HCT116 (cell line): ENCODE measurements around the gene KIF12. TPM values are rescaled to one million over a fixed set of nuclear protein-coding genes. Genes with fewer than 3 reads are reported as not detected.

Experiments used
- ATAC-seq: fragments of 200-7000 bp; cut with Tn5 transposase; 2 replicates; pipeline ENCODE4 v1.9.1; 2020; ENCODE audit warnings: mild to moderate bottlenecking, moderate library complexity
- BruUV-seq: library from RNA; stranded (reverse); fragments of 400-500 nt; replicated peaks from 2 replicates; lab custom pipeline; 2021; lab: Mats Ljungman, UMichigan
- CTCF ChIA-PET: fragments of 300-600 bp; sonication (Branson Sonifier 250); formaldehyde crosslinking; loops from one replicate; lab custom pipeline; 2021; ENCODE audit warnings: antibody characterized with exemption; lab: Charles Lee
- POLR2A ChIA-PET: fragments of 300-600, 350-600 bp; sonication (Branson Sonifier 250); formaldehyde crosslinking; loops from one replicate; lab custom pipeline; 2021; ENCODE audit warnings: antibody characterized with exemption; lab: Charles Lee
- RAD21 ChIA-PET, 2 experiments: fragments of 300-600 bp; sonication (Branson Sonifier 250); formaldehyde crosslinking; loops; one replicate each; lab custom pipeline; 2023; ENCODE audit warnings: low total read pairs in 2 of 2; ENCODE audit not compliant: uncharacterized antibody in 2 of 2, unreplicated experiment in 2 of 2, low non-redundant PET in 1 of 2; lab: Charles Lee
- DNase-seq: peaks from one replicate; pipeline ENCODE4 v3.0.0-alpha.2; 2010; ENCODE audit warnings: low read depth, low spot score
- H2AFZ ChIP-seq: fragments of 200-600 bp; shearing (Covaris generic), sonication (generic); 2 replicates; pipeline ENCODE4 v1.6.1; 2017; ENCODE audit warnings: low read depth, mixed run types, mixed read lengths, antibody characterized with exemption, low read length; ENCODE audit not compliant: poor library complexity, severe bottlenecking
- H3K27ac ChIP-seq: 2 replicates; pipeline ENCODE4 v1.5.1; 2012; ENCODE audit warnings: low read depth, low read length
- H3K27me3 ChIP-seq: fragments of 200-600 bp; sonication (generic); 2 replicates; pipeline ENCODE4 v1.6.1; 2016; ENCODE audit warnings: mixed run types, low read length, mixed read lengths; ENCODE audit not compliant: insufficient read depth
- H3K36me3 ChIP-seq, 2 experiments: fragments of 200-500 bp in 1 of 2; fragments of 200-600 bp in 1 of 2; sonication (Bioruptor generic) in 1 of 2; sonication (generic) in 1 of 2; 2 replicates each; pipeline versions ENCODE4 v1.5.1 to v1.6.1; 2014 to 2016; ENCODE audit warnings: low read length in 2 of 2, inconsistent platforms in 1 of 2, mixed read lengths in 1 of 2, mixed run types in 1 of 2; ENCODE audit not compliant: insufficient read depth in 2 of 2, control insufficient read depth in 1 of 2
- H3K4me1 ChIP-seq, 2 experiments: fragments of 200-600 bp in 1 of 2; sonication (generic) in 1 of 2; 2 replicates each; pipeline versions ENCODE4 v1.5.1 to v1.6.1; 2012 to 2017; ENCODE audit warnings: low read length in 2 of 2, inconsistent platforms in 1 of 2, mild to moderate bottlenecking in 1 of 2, mixed read lengths in 1 of 2, mixed run types in 1 of 2, moderate library complexity in 1 of 2; ENCODE audit not compliant: insufficient read depth in 2 of 2, control insufficient read depth in 1 of 2
- H3K4me2 ChIP-seq: fragments of 200-600 bp; sonication (generic); 2 replicates; pipeline ENCODE4 v1.6.1; 2017; ENCODE audit warnings: mixed run types, low read length, mixed read lengths
- H3K4me3 ChIP-seq, 2 experiments: fragments of 200-600 bp in 1 of 2; sonication (generic) in 1 of 2; replicated peaks in 1 of 2; 2 replicates each; pipeline ENCODE4 v1.5.1; 2011 to 2016; ENCODE audit warnings: low read length in 2 of 2, control low read depth in 1 of 2, low read depth in 1 of 2, mild to moderate bottlenecking in 1 of 2, mixed read lengths in 1 of 2, mixed run types in 1 of 2
- H3K79me2 ChIP-seq: fragments of 200-600 bp; sonication (generic); 2 replicates; pipeline ENCODE4 v1.6.1; 2017; ENCODE audit warnings: mild to moderate bottlenecking, mixed run types, low read length, moderate library complexity, mixed read lengths; ENCODE audit not compliant: insufficient read depth
- H3K9ac ChIP-seq: fragments of 200-600 bp; sonication (generic); 2 replicates; pipeline ENCODE4 v1.6.1; 2016; ENCODE audit warnings: low read length, mixed read lengths
- H3K9me2 ChIP-seq: fragments of 200-600 bp; sonication (generic), shearing (Covaris generic); 2 replicates; pipeline ENCODE4 v1.6.1; 2017; ENCODE audit warnings: mixed run types, mild to moderate bottlenecking, moderate library complexity; ENCODE audit not compliant: insufficient read depth
- H3K9me3 ChIP-seq, 2 experiments: fragments of 200-500 bp in 1 of 2; fragments of 200-600 bp in 1 of 2; sonication (Bioruptor generic) in 1 of 2; sonication (generic) in 1 of 2; 2 replicates each; pipeline ENCODE4 v1.6.1; 2014 to 2017; ENCODE audit warnings: low read length in 2 of 2, mixed read lengths in 2 of 2, inconsistent platforms in 1 of 2, low read depth in 1 of 2, mild to moderate bottlenecking in 1 of 2, mixed run types in 1 of 2, moderate library complexity in 1 of 2; ENCODE audit not compliant: control insufficient read depth in 1 of 2, insufficient read depth in 1 of 2
- H4K20me1 ChIP-seq: fragments of 200-600 bp; sonication (generic), shearing (Covaris generic); 2 replicates; pipeline ENCODE4 v1.6.1; 2017; ENCODE audit warnings: mixed run types, mild to moderate bottlenecking, moderate library complexity; ENCODE audit not compliant: insufficient read depth
- CBX3 ChIP-seq: IDR thresholded peaks from 2 replicates; pipeline ENCODE4 v1.6.1; 2012; ENCODE audit warnings: low read depth
- CEBPB ChIP-seq: IDR thresholded peaks from 2 replicates; pipeline ENCODE4 v1.6.1; 2012; ENCODE audit warnings: low read depth
- EZH2phosphoT487 ChIP-seq: fragments of 200-600 bp; IDR thresholded peaks from 2 replicates; pipeline ENCODE4 v1.6.1; 2018; ENCODE audit warnings: antibody characterized with exemption, borderline replicate concordance
- FOSL1 ChIP-seq: IDR thresholded peaks from 2 replicates; pipeline ENCODE4 v1.6.1; 2012; ENCODE audit warnings: low read depth
- JUND ChIP-seq: IDR thresholded peaks from 2 replicates; pipeline ENCODE4 v1.6.1; 2012
- POLR2A ChIP-seq: IDR thresholded peaks from 2 replicates; pipeline ENCODE4 v1.7.0; 2011; ENCODE audit warnings: borderline replicate concordance; ENCODE audit not compliant: insufficient read depth, insufficient read length; ENCODE audit errors: extremely low read depth
- POLR2AphosphoS5 ChIP-seq: IDR thresholded peaks from 2 replicates; pipeline ENCODE4 v1.6.1; 2011; ENCODE audit warnings: mild to moderate bottlenecking, low read depth, low read length, moderate library complexity
- RAD21 ChIP-seq: IDR thresholded peaks from 2 replicates; pipeline ENCODE4 v1.6.1; 2012; ENCODE audit warnings: low read depth, mild to moderate bottlenecking
- SIN3A ChIP-seq: IDR thresholded peaks from 2 replicates; pipeline ENCODE4 v1.6.1; 2012; ENCODE audit warnings: low read depth
- SP1 ChIP-seq: IDR thresholded peaks from 2 replicates; pipeline ENCODE4 v1.6.1; 2012; ENCODE audit warnings: low read depth
- SRF ChIP-seq: IDR thresholded peaks from 2 replicates; pipeline ENCODE4 v1.6.1; 2012; ENCODE audit warnings: low read depth
- TCF7L2 ChIP-seq: IDR thresholded peaks from 2 replicates; pipeline ENCODE4 v1.7.0; 2011; ENCODE audit warnings: borderline replicate concordance, inconsistent platforms; ENCODE audit not compliant: insufficient read depth, insufficient read length; ENCODE audit errors: extremely low read depth
- YY1 ChIP-seq: IDR thresholded peaks from 2 replicates; pipeline ENCODE4 v1.6.1; 2011; ENCODE audit warnings: low read length, low read depth, moderate library complexity, mild to moderate bottlenecking; ENCODE audit not compliant: insufficient replicate concordance; ENCODE audit errors: extremely low read depth
- ZFX ChIP-seq: fragments of 450-650 bp; IDR thresholded peaks from 2 replicates; pipeline ENCODE4 v1.6.1; 2017
- ZNF274 ChIP-seq: fragments of 200-500 bp; sonication (Bioruptor generic); IDR thresholded peaks from 2 replicates; pipeline ENCODE4 v1.6.1; 2014; ENCODE audit warnings: mild to moderate bottlenecking, low read depth, low read length, inconsistent platforms
- intact Hi-C: fragments of 100-400 bp; cut with micrococcal nuclease; formaldehyde crosslinking; loops from 2 replicates; pipeline ENCODE4 v1.10.0; 2022
- total RNA-seq: library from RNA; stranded (reverse); gene quantifications from one replicate; pipeline ENCODE4 v1.2.1, GENCODE V29; 2021; ENCODE audit not compliant: unreplicated experiment
- TF ChIP-seq, protein P1 (sequence below): IDR thresholded peaks from 2 replicates; pipeline ENCODE4 v1.6.1; 2011; ENCODE audit warnings: mild to moderate bottlenecking, low read length, moderate library complexity; ENCODE audit not compliant: insufficient replicate concordance; ENCODE audit errors: extremely low read depth
- TF ChIP-seq, protein P2 (sequence below): IDR thresholded peaks from 2 replicates; pipeline ENCODE4 v1.6.1; 2012
- TF ChIP-seq, protein P3 (sequence below), 3 experiments: fragments of 200-600 bp in 1 of 3; sonication (generic) in 1 of 3; IDR thresholded peaks in 2 of 3; conservative IDR thresholded peaks in 1 of 3; 2 replicates each; pipeline ENCODE4 v1.5.1; 2012 to 2017; ENCODE audit warnings: low read depth in 2 of 3, low read length in 2 of 3, antibody characterized with exemption in 1 of 3, borderline replicate concordance in 1 of 3, control low read depth in 1 of 3, mild to moderate bottlenecking in 1 of 3, mixed read lengths in 1 of 3, mixed run types in 1 of 3, moderate library complexity in 1 of 3; ENCODE audit not compliant: insufficient read depth in 1 of 3
- TF ChIP-seq, protein P4 (sequence below): IDR thresholded peaks from 2 replicates; pipeline ENCODE4 v1.6.1; 2012

KIF12 gene
- total RNA-seq, 1 experiment from 2014 or later = 6.4 TPM

DNA sequence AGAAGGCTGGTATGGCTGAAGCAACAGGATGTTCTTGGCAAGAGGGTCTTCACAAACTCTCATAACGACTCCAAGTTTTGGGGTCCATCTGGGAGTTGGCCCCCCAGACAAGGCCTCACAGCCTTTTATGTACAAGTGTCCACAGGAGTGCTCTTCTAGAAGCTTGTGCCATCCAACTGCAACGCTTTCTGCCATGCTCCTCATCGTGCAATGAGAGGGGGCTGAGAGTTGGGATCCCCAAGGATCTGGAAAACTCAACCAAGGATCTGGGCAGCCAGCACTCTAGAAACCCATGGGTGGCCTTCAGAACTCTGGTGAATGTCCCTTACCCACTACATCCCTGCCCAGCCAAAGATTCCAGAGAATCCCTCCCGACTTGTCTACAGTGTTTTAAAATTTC lies 12.5 kb downstream of the KIF12 start:
- no peaks in the 10 kb centered on the region for H3K36me3 ChIP-seq
- intact Hi-C loops = no loop called here
- no peaks in the 10 kb centered on the region for H3K9me3 ChIP-seq
- H3K27me3 ChIP-seq = no peaks in the 10 kb centered on the region
- DNase-seq (no peak), ATAC-seq (no peak)
- H4K20me1 ChIP-seq = no peaks in the 10 kb centered on the region
- H3K27ac ChIP-seq = no peak overlapping the region
- no TSS peak for BruUV-seq
- H3K4me3 ChIP-seq = no peak overlapping the region
- ChIA-PET CTCF (no interaction called here), POLR2A (no interaction called here), RAD21 (no interaction called here)
- H3K9ac ChIP-seq = no peak overlapping the region
- H3K4me1 ChIP-seq = no peaks in the 10 kb centered on the region
- no peak overlapping the region for H2AFZ ChIP-seq
- no peak overlapping the region for H3K4me2 ChIP-seq
- no peaks in the 10 kb centered on the region for H3K9me2 ChIP-seq
- no peaks in the 10 kb centered on the region for H3K79me2 ChIP-seq
- TF ChIP-seq SIN3A = no peak
- TF ChIP-seq ZNF274 = no peak
- no peak for TF ChIP-seq POLR2AphosphoS5
- no peak for TF ChIP-seq CEBPB
- TF ChIP-seq, protein P1, sequence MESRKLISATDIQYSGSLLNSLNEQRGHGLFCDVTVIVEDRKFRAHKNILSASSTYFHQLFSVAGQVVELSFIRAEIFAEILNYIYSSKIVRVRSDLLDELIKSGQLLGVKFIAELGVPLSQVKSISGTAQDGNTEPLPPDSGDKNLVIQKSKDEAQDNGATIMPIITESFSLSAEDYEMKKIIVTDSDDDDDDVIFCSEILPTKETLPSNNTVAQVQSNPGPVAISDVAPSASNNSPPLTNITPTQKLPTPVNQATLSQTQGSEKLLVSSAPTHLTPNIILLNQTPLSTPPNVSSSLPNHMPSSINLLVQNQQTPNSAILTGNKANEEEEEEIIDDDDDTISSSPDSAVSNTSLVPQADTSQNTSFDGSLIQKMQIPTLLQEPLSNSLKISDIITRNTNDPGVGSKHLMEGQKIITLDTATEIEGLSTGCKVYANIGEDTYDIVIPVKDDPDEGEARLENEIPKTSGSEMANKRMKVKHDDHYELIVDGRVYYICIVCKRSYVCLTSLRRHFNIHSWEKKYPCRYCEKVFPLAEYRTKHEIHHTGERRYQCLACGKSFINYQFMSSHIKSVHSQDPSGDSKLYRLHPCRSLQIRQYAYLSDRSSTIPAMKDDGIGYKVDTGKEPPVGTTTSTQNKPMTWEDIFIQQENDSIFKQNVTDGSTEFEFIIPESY = no peak
- TF ChIP-seq YY1 = no peak
- TF ChIP-seq, protein P2, sequence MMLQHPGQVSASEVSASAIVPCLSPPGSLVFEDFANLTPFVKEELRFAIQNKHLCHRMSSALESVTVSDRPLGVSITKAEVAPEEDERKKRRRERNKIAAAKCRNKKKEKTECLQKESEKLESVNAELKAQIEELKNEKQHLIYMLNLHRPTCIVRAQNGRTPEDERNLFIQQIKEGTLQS = no peak
- TF ChIP-seq TCF7L2 = no peak
- TF ChIP-seq SP1 = no peak
- no peak for TF ChIP-seq RAD21
- no peak for TF ChIP-seq EZH2phosphoT487
- TF ChIP-seq FOSL1 = no peak
- no peak for TF ChIP-seq SRF
- no peak for TF ChIP-seq JUND
- TF ChIP-seq CBX3 = no peak
- TF ChIP-seq POLR2A = no peak
- TF ChIP-seq, protein P3, sequence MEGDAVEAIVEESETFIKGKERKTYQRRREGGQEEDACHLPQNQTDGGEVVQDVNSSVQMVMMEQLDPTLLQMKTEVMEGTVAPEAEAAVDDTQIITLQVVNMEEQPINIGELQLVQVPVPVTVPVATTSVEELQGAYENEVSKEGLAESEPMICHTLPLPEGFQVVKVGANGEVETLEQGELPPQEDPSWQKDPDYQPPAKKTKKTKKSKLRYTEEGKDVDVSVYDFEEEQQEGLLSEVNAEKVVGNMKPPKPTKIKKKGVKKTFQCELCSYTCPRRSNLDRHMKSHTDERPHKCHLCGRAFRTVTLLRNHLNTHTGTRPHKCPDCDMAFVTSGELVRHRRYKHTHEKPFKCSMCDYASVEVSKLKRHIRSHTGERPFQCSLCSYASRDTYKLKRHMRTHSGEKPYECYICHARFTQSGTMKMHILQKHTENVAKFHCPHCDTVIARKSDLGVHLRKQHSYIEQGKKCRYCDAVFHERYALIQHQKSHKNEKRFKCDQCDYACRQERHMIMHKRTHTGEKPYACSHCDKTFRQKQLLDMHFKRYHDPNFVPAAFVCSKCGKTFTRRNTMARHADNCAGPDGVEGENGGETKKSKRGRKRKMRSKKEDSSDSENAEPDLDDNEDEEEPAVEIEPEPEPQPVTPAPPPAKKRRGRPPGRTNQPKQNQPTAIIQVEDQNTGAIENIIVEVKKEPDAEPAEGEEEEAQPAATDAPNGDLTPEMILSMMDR (IDR thresholded peaks at IDR 0.05 in 2 of 3, conservative IDR thresholded peaks at IDR 0.05 in 1 of 3; ENCODE audit: borderline replicate concordance in 1 of 3, insufficient read depth in 1 of 3, low read depth in 2 of 3, low read length in 2 of 3) = no peak
- TF ChIP-seq ZFX = no peak
- TF ChIP-seq, protein P4, sequence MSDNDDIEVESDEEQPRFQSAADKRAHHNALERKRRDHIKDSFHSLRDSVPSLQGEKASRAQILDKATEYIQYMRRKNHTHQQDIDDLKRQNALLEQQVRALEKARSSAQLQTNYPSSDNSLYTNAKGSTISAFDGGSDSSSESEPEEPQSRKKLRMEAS = no peak
